LNCaP clone FGC (cell line): Measurements from ENCODE around the gene DOK3.

Experiments used
- DNase-seq: peaks from one replicate; pipeline ENCODE4 v3.0.0-alpha.2; 2011; ENCODE audit warnings: low read depth
- H3K4me3 ChIP-seq: 2 replicates; pipeline ENCODE4 v1.5.1; 2011; ENCODE audit warnings: mild to moderate bottlenecking, low read depth, low read length, control low read depth
- CTCF ChIP-seq: IDR thresholded peaks from 2 replicates; pipeline ENCODE4 v1.5.1; 2012; ENCODE audit warnings: mild to moderate bottlenecking; ENCODE audit not compliant: control insufficient read depth, insufficient read depth; ENCODE audit errors: extremely low read depth

DOK3 gene

GRCh38 chr5:177504086-177505056 is 5.3 kb downstream of the DOK3 start:
- no peak overlapping the region for H3K4me3 ChIP-seq
- DNase-seq = no peak
- TF ChIP-seq CTCF = no peak

- no peak for DNase-seq
- H3K4me3 ChIP-seq = no peak overlapping the region
These were observed 6.1 kb downstream of the DOK3 start for GRCh38 chr5:177503351-177504085.

DNA sequence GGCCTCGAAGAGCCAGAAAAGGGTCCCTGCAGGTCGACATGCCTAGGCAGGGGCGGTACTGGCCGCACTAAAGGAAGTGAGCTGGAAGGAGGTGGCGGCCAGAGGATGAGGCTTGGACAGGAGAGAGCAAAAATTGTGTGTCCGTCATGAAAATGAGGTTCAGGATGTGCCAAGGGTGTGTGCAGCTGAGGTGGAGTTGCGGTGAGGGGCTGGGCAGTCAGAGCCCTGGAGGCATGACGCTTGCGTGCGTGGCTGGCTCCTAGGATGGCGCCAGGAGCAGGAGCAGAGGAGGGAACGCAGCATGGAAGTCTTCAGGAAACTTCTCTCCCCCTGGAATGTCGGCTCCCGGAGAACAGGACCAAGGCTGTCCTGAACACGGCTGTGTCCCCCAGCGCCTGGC is 6.7 kb downstream of the DOK3 start:
- no peak for TF ChIP-seq CTCF
- DNase-seq = no peak

More at GRCh38 chr5:177503351-177504085, 6.1 kb downstream of the DOK3 start:
- TF ChIP-seq CTCF = no peak

GRCh38 chr5:177501874-177502678 is 7.5 kb downstream of the DOK3 start:
- TF ChIP-seq CTCF = no peak
- no peak overlapping the region for H3K4me3 ChIP-seq
- no peak for DNase-seq

More for the DNA sequence above, 6.7 kb downstream of the DOK3 start:
- no peak overlapping the region for H3K4me3 ChIP-seq

GRCh38 chr5:177500685-177501522 is 8.7 kb downstream of the DOK3 start:
- DNase-seq = peak; percentile 30
- no peak overlapping the region for H3K4me3 ChIP-seq
- peak; percentile 94 for TF ChIP-seq CTCF

DNA sequence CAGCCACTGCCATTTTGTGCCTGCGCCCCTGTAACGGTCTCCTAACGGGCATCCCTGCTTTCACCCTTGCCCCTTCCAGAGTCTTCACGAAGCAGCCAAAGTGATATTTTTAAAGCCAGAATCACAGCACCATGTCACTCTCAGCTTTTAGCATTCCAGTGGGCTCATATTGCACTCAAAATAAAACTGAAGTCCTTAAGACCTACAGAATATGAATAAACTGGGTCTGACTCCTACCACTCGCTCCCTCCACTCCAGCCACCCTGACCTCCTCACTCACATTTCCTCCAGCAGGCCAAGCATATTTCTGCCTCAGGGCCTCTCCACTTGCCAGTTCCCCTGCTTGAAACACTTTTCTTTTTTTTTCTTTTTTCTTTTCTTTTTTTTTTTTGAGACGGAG is 9.8 kb downstream of the DOK3 start:
- no peak for DNase-seq
- TF ChIP-seq CTCF = no peak

More for the DNA sequence above, 9.8 kb downstream of the DOK3 start:
- no peak overlapping the region for H3K4me3 ChIP-seq
